ENCODE data around the gene PBRM1. TPM values are rescaled to one million over a fixed set of nuclear protein-coding genes. Genes with fewer than 3 reads are reported as not detected.

The PBRM1 gene
- total RNA-seq, 1 experiment from 2014 or later: 40.0 TPM

GRCh38 chr3:52682016-52682415, 3.7 kb downstream of the PBRM1 start:
- H3K36me3 ChIP-seq (ENCODE audit: control insufficient read depth in 1 of 2, insufficient read depth in 2 of 2, low read length in 2 of 2): peaks cover 9 to 24% of the 10 kb centered on the region in 2 experiments

More at GRCh38 chr3:52682016-52682415, 3.7 kb downstream of the PBRM1 start:
- POLR2A ChIA-PET: interaction anchor here (0.6 kb wide), 1 partner anchor 146 kb away, joined by 3 read pairs; the partner anchor contains the start of gene UQCC5
- Histone ChIP-seq H3K79me2 (ENCODE audit: insufficient read depth, low read length) (peaks cover 62% of the 10 kb centered on the region), H3K9me3 (ENCODE audit: control insufficient read depth in 1 of 2, insufficient read depth in 1 of 2, low read depth in 1 of 2, low read length in 2 of 2) (no peaks in the 10 kb centered on the region), H3K4me3 (replicated peaks in 1 of 2; ENCODE audit: low read depth in 1 of 2, low read length in 2 of 2) (no peak overlapping the region), H3K9me2 (ENCODE audit: insufficient read depth) (no peaks in the 10 kb centered on the region), H4K20me1 (ENCODE audit: insufficient read depth) (no peaks in the 10 kb centered on the region; the same call in 1 of the 2 replicates), H3K4me1 (ENCODE audit: control insufficient read depth in 1 of 2, insufficient read depth in 2 of 2, low read length in 2 of 2) (peaks cover 10 to 23% of the 10 kb centered on the region in 2 experiments; a peak in 3 of 4 replicates), H3K27ac (ENCODE audit: low read depth, low read length) (no peak overlapping the region), H3K4me2 (ENCODE audit: low read length) (peak overlapping the region; percentile 31; the same call in 1 of the 2 replicates), H3K27me3 (ENCODE audit: insufficient read depth, low read length) (no peaks in the 10 kb centered on the region), H3K9ac (ENCODE audit: low read length) (peak overlapping the region; percentile 9), H2AFZ (ENCODE audit: low read depth, low read length, poor library complexity, severe bottlenecking) (no peak overlapping the region)
- RAD21 ChIA-PET (ENCODE audit: low non-redundant PET in 1 of 2, low total read pairs in 2 of 2, uncharacterized antibody in 2 of 2, unreplicated experiment in 2 of 2): no interaction called here
- TF ChIP-seq YY1 (IDR thresholded peaks at IDR 0.05; ENCODE audit: extremely low read depth, insufficient replicate concordance, low read depth, low read length): no peak
- TF ChIP-seq RAD21 (IDR thresholded peaks at IDR 0.05; ENCODE audit: low read depth): peak; percentile 81
- no peak for TF ChIP-seq JUND (IDR thresholded peaks at IDR 0.05)
- TF ChIP-seq ZFX (IDR thresholded peaks at IDR 0.05): no peak
- TF ChIP-seq CTCF (IDR thresholded peaks at IDR 0.05 in 2 of 3, conservative IDR thresholded peaks at IDR 0.05 in 1 of 3; ENCODE audit: borderline replicate concordance in 1 of 3, insufficient read depth in 1 of 3, low read depth in 2 of 3, low read length in 2 of 3): peak; percentile 18 to 64 (median 41); a peak in 3 of 6 replicates
- TF ChIP-seq MAX (IDR thresholded peaks at IDR 0.05): peak; percentile 44; the same call in 1 of the 2 replicates
- no peak for ATAC-seq
- CTCF ChIA-PET: no interaction called here
- intact Hi-C loops (cut with micrococcal nuclease): loop anchor here (1.0 to 2.0 kb wide), 3 partner anchors 145 to 254 kb away; partner anchors contain the start of gene UQCC5
- DNase-seq (ENCODE audit: low read depth, low spot score): peak; percentile 38
- BruUV-seq (replicated peaks): no TSS peak

Measured in HCT116 (cell line).